Measurements from ENCODE around the gene GNG8.

Gene GNG8

DNA sequence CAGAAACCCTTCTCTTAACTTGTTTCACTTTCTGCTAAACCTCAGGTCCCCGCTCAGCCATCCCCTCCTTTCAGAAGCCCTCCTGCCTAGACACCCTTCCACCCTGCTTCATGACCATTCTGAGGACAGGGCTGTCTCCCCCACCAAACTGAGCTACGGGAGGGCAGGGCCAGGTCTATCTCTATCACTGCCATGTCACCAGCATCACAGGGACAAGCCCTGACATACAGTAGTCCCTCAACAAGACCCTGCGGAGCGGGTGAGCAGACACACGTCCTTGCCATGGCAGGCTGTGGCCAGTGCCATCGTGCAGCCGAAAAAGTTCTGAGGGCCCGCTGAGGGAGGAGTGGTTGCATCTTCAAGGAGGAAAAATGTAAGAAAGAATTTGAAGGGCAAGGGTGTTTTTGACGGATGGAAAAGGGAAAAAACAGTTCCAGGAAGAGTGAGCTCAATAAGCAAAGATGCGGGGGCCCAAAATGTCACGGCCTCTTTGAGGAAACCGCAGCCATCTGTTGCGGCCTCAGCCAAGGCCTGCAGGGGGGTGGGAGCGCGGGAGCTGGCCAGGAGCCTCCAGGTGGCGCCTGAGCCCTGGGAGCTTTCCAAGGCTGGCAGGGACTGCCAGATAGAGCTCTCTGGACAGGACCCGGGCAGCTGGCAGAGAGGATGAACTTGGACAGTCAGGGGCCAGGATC lies 19.2 kb downstream of the GNG8 start:
- peak; percentile 55 for DNase-seq

DNA sequence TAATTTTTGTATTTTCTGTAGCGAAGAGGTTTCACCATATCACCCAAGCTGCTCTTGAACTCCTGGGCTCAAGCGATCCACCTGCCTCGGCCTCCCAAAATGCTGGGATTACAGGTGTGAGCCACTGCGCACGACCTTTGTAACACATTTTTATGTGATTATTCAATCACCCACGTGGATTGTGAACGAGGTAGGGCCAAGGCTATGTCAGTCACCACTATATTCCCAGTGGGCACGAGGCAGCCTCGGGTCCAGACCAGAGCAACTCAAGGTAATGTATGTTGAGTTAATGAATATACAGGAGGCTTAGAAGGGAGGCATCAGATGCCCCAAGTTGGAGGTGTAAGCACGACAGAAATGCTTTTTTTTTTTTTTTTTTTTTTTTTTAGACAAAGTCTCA lies 20.0 kb downstream of the GNG8 start:
- no peak for DNase-seq

DNA sequence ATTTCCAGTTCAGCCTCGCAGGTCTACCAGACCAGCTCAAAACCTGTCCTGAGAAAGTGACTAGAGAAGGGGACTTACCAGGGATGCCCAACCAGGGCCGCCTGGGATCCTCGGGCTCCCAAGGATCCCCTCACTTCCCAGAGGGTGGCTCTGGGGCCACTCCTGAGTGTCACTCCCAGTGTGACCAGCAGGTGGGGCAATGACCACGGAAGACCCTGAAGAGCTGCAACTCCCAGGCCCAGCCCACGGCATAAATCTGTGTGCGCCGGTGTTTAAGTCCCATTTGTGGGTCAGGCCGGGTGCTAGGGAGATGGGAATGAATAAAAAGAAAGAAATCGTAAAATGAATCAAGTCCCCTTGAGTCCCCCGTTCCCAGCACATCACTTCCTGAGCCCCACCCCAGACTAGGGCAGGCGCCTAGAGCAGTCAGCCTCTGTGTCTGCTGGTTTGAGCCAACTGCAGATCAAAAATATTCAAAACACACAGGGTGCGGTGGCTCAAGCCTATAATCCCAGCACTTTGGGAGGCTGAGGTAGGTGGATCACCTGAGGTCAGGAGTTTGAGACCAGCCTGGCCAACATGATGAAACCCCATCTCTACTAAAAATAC lies 21.8 kb downstream of the GNG8 start:
- DNase-seq: peak; percentile 84

DNA sequence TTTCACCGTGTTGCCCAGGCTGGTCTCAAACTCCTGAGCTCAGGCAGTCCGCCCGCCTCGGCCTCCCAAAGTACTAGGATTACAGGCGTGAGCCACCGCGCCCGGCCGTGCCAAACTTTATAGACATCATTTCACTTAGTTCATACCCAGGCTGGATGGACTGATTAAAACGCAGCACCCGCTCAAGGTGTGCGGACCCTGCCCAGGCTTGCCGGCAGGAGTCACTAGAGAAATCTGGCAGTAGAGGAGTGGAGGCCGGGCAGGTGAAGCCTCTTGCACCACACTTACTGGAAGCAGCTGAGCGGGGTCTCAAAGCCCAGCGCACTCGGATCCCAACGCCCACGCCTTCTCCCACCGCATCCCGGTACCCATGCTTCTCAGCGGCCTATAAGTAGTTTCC lies 22.5 kb downstream of the GNG8 start:
- DNase-seq: no peak

DNA sequence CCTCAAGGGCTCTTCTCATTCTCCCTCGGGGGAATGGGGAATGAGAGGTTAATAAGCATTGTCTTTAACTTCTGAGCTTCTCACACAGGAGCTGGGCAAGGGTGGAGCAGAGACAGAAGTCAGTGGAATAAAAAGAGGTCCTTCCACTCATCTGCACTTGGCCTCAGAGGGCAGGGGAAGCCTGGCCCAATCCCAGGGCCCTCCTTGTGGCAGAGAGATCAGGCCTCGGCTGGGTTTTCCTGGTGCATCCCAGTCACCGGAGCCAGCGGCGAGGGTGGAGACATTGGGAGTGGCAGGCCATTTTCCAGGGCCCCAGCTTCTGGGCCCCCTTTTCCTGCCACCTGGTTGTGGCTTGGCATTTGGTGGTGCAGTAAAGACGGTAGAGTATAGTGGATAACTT lies 24.2 kb downstream of the GNG8 start:
- no peak for DNase-seq

DNA sequence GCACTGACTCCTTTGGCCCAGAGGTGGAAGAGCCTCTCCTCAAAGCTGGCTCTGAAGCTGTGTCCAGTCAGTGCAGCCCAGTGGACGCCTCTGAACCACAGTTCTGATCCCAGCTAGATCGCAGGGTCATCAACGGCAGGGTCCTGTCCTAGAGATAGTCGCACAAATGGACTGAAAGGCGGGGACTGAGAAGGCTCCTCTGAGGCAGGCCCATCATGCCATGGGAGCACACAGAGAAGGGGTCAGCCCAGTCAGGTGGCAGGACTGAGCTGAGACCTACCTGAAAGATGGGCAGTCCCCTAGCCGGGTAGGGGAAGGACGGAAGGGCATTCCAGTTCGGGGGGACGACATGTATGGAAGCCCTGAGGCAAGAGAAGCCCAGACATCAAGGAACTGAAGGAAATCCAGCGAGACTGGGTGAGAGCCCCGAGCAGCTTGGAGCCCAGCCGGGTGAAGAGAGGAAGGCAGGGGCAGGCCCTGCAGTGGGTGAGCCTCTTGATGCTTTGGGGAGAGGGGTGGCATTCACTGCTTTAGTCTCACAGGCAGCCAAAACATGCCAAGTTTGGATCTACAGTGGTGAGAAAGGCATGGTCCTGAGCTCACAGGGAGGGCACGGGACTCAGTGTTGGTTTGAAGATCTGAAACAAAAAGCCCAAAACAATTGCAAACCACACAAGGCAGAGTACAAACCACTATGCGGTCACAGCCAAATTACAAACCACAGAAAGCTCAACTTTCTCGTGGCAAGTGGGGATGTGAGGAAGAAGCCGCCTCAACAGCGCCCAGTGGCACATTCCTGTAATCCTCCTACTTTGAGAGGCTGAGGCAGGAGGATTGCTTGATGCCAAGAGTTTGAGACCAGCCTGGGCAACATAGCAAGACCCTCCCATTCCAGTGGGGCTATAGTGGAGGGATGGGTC lies 24.9 kb downstream of the GNG8 start:
- DNase-seq: no peak

DNA sequence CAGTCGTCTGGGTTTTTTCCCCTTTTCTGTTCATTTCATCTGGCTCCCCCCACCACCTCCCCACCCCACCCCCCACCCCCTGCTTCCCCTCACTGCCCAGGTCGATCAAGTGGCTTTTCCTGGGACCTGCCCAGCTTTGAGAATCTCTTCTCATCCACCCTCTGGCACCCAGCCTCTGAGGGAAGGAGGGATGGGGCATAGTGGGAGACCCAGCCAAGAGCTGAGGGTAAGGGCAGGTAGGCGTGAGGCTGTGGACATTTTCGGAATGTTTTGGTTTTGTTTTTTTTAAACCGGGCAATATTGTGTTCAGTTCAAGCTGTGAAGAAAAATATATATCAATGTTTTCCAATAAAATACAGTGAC lies 25.6 kb downstream of the GNG8 start:
- DNase-seq: no peak

DNA sequence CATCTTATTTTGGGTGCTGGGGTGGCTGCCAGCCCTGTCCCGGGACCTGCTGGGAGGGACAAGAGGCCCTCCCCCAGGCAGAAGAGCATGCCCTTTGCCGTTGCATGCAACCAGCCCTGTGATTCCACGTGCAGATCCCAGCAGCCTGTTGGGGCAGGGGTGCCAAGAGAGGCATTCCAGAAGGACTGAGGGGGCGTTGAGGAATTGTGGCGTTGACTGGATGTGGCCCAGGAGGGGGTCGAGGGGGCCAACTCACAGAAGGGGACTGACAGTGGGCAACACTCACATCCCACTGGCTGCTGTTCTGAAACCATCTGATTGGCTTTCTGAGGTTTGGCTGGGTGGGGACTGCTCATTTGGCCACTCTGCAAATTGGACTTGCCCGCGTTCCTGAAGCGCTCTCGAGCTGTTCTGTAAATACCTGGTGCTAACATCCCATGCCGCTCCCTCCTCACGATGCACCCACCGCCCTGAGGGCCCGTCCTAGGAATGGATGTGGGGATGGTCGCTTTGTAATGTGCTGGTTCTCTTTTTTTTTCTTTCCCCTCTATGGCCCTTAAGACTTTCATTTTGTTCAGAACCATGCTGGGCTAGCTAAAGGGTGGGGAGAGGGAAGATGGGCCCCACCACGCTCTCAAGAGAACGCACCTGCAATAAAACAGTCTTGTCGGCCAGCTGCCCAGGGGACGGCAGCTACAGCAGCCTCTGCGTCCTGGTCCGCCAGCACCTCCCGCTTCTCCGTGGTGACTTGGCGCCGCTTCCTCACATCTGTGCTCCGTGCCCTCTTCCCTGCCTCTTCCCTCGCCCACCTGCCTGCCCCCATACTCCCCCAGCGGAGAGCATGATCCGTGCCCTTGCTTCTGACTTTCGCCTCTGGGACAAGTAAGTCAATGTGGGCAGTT lies 26.2 kb downstream of the GNG8 start:
- DNase-seq: no peak

DNA sequence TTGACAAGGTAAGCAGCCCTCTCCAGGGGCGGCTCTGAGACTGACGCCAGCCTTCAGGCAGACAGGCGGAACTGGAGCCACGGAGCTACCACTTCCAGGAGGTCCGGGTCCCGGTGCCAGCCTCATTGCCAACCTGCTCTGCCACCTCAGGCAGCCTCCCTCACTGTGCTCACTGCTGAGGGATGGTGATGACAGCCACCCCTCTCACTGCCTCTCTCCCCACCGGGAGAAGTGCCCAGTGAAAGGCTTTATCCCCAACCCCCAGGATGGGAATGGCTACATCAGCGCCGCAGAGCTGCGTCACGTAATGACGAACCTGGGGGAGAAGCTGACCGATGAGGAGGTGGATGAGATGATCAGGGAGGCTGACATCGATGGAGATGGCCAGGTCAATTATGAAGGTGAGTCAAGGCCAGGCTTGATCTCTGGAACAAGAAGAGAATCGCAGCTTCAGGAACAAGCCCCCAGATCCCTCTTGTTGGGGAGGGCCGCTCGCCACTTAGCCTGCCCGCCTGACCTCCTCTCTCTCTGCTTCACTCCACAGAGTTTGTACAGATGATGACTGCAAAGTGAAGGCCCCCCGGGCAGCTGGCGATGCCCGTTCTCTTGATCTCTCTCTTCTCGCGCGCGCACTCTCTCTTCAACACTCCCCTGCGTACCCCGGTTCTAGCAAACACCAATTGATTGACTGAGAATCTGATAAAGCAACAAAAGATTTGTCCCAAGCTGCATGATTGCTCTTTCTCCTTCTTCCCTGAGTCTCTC lies 27.2 kb downstream of the GNG8 start:
- no peak for DNase-seq

DNA sequence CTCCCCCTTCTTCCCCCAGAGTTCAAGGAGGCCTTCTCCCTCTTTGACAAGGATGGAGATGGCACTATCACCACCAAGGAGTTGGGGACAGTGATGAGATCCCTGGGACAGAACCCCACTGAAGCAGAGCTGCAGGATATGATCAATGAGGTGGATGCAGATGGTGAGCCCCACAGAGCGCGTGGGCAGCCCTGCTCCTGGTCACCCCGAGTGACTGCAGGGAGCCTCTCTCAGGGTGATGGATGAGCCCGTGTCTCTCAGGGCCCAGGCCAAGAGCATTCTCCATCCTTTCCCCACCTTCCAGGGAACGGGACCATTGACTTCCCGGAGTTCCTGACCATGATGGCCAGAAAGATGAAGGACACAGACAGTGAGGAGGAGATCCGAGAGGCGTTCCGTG lies 27.8 kb downstream of the GNG8 start:
- DNase-seq: no peak

DNA sequence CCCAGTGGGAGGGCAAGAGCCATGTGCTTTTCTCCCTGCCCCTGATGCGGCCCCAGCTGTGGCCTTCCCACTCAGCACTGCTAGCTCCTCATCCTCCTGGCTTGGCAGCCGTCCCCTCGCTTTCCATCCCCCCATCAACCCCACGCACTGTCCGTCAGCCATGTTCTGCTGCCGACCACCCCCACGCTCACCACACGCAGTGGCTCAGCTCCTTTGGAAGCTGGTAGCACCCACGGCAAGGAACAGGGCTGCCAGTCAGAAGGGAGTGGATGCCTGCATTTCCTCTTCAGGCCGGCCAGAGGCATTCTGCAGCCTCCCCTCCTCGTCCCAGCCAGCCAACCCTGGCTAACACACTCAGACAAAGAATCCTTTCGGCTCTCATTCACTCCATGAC lies 28.6 kb downstream of the GNG8 start:
- DNase-seq: no peak

DNA sequence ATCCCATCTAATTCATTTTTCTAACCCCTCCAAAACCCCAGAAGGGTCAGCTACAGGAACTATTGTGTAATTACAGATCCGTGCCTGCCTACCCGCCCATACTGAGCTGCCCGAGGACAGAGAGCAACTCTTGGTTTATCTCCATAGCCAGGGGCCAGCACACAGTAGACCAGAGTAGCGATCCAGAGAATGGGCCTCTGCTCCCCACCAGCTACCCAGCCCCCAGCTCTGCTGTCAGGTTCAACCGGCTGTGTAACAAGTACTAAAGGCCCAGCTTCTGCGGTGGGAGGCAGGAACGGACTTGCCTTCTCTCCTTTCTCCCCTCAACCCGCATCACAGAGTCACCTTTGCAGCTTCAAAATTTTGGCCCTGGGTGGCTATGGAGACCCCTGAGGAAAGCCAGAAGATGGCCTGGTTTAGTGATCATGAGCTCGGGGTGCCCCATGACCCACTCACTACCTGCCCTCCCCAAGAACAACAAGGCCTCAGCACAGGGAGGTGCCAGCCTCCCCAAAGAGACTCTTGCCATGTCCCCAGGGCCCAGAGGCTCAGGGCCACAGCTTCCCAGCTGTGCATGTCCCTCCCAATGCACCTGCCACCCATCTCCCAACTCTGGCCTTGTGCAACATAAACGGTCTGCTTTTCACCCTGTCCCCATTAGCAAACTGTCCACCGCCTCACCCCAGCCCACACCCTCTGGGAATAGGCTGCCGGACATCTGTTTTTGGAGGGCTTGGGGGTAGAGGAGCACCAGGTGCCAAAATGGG lies 29.1 kb downstream of the GNG8 start:
- DNase-seq: no peak

DNA sequence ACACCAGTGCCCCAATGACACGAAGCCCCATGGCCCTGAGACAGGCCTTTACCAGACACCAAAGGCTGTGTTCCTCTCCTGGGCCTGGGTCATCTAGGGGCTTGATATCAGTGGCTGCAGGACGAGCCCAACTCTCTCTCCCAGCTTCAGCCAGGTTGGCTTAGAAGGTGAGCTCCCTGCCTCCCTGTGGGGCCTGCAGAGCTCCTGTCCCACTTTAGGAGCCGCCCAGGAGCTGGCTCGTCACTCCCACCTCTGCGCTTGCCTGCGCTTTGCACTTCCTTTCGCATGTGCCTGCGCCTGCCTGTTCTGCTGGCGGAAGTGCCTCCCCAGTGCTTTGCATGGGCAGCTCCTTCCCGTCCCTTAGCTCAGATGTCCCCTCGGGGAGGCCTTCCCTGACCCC lies 30.0 kb downstream of the GNG8 start:
- DNase-seq: no peak

DNA sequence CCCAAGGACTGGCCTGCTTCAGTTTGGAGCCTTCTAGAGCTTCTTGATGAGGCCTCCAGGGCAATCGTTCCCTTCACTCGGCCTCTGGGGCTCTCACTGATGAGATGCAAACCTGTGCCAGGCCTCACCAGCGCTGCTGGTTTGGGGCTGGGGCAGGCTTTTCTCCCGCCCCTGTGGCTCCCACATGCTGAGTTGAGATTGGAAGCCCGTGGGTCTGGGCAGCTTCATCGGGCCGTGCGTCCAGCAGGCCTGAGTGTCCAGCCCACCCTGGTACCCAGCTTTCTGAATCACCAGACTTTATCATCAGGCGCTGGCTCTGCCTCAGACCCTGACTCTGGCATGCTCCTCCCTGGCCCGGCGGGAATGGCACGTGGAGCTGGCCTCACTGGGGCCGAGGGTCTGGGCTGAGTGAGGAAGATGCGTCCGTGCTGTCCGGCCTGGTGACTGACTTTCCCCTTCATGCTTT lies 30.6 kb downstream of the GNG8 start:
- no peak for DNase-seq

DNA sequence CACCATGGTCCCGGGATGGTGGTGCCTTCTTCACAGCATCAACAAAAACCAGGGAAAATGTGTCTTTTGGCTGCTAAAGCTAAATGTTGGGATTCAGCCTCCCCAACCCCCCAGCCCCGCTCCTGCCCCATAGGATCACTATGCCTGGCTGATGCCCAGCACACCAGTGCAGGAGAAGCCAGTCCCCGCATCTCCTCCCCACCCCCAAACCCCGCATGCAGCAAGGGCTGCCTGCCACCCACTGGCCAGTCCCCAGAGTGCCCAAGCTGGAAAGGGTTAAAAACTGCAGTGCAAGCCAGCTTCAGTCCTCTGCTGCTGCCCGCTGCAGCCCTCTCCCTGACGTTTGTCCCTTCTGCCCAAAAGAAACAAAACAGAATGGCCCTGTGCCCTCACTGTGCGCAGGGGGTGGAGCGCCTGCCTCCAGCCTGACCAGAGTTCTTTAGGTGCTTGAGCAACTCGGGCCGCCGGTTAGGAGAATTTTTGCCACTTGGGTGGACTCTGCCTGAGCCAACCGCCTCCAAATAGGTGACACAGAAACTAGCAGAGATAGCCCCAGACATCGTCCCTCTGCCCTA lies 31.1 kb downstream of the GNG8 start:
- DNase-seq: no peak

DNA sequence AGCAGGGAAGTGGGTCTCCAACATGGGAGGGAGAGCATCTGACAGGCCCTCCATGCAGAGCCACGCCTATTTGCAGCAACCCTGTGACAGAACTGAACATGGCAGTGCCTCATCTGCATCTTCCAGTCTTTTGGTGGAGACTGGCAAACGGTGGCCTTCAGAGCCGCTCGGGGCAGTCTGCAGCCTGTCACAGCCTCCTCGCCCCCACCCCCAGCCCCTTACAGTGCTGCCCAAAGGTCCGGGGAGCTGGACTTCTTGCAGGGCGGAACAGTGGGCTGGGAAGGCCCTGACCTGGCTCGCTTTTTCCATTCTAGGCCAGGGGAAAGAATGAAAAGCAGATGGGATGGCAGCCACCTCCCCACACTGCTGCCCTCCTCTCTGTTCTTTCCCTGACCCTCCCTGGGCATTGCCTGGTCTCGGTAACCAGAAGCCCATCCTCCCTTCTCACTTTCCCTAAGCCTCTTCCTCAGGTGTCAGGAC lies 32.2 kb downstream of the GNG8 start:
- DNase-seq: no peak

DNA sequence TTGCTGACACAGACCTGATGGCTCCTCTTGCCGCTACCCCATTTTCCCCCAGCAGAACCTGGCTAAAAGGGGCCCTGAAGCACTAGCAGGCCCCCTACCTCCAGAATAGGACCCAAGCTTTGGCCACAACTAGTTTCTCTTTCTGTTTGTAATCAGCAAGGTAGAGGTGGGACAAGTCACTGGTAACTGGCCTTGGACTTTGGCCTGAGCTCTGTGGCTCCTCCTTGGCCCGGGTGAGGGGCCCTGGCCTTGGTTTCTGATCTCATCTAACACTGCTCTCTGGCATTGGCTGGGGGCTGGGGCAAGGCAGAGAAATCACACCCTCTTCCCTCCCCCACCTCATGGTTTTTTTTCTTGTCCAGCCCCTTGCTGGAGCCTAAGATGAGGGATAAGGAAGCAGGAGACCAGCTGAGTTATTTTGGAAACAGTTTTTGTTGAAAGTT lies 32.8 kb downstream of the GNG8 start:
- no peak for DNase-seq

DNA sequence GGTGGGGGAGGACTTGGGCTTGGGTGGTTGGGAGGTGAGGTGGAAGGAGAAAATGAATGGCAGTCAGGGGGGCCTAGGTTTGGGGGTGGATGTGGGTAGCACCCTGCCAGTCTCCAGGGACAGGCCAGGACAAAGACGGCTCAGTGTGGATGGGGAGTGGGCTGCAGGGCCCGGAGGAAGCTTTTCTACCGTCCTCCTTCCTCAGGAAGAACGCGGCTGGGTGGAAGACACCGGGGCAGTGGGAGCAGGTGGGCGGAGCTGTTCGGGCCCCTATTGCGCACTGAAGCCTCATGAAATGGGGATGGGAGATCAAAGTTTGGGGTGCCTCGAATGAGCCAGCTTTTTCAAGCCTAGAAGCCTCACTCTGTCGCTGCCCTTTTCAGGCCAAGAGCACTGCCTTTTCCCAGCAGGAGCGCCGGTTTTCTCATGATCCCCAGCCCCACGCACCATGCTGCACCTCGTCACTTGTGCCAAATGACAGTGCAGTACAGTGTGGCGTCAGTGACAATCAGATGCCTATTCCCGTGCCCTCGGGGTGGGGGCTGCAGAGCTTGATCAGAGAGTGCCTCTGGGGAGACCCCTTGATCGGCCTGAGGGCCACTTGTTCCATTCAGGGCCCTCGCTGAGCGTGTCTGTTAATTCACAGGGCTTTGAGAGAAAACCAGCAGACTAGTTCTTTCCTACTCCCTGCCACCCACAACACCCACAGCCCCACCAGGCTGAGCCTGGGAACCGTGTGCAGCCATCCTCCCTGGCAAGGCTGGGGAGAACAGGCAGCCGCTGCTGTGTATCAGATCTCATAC lies 33.4 kb downstream of the GNG8 start:
- peak; percentile 77 for DNase-seq

DNA sequence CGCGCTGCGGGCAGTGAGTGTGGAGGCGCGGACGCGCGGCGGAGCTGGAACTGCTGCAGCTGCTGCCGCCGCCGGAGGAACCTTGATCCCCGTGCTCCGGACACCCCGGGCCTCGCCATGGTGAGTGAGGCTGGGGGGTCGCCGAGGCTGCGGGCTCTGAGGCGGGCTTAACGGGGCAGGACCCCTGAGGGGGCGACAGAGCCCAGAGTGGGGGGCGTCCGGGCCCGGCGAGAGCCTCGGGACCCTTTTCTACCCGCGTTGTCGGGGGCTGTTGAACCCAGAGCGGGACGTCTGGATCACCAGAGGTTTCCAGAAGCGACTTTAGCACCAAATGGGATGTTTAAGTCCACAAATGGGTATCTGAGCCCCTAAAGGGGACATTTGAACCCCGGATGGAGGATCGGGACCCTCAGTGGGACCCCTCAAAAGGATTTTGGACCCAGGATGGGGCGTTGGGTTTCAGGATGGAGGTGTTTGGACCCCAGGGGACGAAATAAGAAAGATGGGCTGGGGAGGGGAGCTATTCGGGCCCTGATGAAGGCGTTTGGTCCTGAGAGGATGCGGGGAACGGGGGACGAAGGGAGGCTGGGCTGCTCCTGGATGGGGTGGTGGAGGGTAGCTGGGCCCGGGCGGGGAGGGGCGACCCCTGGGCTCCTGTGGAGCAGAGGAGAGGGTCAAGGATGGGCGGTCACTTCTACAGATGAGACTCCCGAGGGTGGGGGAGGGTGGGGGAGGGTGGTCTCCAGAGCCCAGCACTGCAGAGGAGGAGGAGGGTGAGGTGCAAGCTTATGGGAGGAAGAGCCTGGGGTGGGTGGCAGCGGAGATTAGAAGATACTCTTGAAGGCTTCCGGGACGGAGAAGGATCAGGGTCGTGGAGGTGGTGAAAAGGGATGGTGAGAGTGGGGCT lies 34.4 kb downstream of the GNG8 start, which contains the start of gene CALM3:
Gene CALM3 (plus strand): TSS at position 13 of the 907 bp plus-strand sequence. CDS start 105 bp downstream, at position 118.
- DNase-seq: no peak
